ENCODE measurements around the gene MRO.
A peak's percentile ranks its signal among the peaks of the same experiment; 100 is the strongest.

MRO gene

DNA sequence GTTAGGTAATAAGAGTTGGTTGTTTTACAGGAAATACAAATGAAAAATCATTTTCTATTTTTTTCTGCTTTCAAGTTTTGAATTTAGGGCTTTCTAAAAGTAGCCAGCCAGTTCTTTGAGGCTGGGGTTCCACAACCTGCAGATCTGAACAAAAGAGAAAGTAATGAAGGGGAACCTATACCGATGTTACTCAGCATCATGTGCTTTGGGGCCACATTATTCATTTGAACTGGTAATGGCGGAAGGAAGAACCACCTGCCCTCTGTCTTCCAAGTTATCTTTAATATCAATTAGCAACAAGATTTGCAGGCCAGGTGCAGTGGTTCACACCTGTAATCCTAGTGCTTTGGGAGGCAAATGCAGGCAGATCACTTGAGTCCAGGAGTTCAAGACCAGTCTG, 12.9 kb upstream of the MRO start:
- DNase-seq = no peak

DNA sequence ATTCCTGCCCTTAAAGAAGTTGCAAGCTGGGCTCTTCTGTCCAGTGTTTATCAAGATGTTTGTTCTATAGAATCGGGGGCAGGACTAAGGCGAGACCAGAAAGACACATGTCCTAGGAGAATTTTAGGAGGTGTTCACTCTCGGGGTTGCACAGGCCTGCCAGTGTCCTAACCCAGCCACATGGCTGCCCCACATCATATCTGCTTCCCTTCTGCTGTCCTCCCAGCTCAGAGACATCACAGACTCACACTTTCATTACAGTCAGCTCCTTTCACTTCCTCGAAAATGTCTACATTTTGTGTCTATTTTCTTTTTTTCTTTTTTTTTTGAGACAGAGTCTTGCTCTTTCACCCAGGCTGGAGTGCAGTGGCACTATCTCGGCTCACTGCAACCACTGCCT, 10.7 kb upstream of the MRO start:
- DNase-seq = no peak

DNA sequence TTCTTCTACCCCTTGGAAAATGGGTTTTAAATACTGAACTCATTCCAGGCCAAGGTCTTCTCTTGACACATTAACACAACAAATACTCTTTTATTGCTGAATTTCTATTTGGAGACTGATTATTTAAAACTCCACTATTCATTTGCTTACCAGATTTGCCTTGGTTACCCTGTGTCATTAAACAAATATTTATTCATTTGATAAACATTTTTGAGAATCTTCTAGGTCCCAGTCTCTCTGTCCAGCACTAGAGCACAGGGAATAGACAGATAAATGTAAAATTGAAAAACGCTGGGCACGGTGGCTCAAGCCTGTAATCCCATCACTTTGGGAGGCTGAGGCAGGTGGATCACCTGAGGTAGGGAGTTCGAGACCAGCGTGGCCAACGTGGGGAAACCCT, 9.8 kb upstream of the MRO start:
- DNase-seq = no peak

DNA sequence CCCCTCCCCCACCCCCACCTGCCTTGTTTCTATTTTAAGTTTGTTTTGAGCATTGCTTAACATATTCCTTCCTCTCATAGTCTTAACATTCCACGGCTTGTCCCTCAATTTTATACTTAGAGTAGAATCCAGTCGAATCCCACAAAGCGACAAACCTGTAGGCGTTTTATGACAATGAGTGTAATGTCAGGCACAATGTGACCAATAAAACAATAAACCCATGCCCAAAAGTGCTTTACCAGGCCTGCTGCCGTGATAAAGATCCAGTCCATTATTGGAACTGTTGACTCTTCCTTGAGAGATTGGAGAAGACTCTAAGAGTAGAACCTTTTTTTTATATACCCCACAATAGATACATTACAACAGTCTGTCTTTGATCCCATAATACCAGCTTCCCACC, 6.2 kb upstream of the MRO start:
- DNase-seq = no peak

GRCh38 chr18:50825621-50826020, 5.8 kb upstream of the MRO start:
- DNase-seq = no peak

DNA sequence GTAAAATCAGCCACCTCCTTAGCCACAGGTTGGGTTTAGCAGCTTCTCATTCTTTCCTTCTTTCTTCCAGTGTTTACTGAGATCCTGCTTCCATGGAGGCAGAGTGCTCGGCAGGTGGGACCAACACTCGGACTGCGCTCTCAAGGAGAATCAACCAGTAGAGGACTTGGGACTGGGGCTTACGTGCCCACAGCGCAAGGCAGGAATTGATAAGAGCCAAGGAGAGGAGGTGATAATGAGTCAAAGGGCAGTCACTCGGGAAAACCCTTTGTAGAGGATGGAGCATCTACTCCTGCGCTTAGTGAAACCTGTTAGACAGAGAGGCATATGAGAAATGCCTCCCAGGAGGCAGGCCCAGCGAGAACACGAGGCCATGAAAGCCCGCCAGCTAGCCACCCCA, 2.9 kb upstream of the MRO start:
- DNase-seq = no peak

DNA sequence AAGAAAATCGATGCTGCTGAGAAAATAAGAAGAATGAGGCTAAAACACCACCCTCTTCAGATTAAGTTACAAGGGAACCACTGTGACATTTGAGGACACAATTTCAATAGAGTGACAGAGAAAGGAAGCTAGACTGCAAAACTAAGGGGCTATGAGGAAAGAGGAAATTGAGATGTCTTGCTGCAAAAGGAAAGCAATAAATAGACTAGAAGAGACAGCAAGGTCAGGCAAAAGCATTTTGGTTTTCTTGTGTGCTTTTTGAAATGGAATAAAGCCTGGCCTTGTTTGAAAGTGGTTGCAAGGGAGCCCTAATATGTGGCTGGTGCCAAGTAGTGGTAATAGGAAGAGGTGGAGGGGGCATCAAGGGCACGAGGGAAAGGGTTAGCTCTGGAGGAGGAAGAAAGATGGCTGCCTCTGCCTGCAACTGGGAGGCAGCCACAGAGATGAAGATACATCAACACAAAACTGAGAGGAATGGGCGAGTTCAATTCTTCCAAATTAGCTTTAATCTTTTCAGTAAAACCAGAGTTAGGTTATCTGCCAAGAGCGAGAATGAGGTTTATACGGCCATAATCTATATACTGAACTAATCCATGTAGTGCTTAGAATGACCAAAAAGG, 1.2 kb upstream of the MRO start:
- peak; percentile 72 for DNase-seq

DNA sequence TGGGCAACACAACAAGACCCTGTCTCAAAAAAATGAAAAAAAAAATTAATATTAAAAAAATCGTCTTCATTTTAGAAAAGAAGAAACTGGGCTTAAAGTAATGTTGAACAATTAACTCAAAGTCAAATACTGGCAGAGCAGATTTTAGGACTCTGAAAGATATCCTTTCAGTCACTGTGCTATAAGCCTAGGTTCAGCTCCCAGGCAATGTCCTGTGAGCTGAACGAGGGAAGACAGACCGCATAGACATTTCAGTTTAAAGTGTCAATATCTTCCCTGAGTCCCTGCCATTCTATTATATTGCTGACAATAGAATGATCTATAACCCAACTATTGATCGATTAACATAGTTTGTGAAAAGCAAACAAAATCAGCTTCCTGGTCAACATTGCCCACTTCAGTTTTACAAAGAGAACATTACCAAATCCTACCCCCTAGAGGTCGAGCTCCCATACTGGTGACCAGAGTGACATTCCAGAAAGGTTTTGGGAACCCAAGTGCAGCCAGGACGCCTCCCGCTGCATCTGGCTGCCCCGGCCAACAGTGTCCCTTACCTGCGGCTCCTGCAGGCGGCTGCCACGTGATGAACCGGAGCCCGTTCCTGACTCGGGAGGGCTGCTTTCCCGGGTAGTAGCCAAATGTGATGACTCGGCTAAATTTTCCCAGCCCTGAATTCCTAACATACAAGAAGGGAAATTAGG, 639 bp downstream of the MRO start:
- DNase-seq = no peak

GRCh38 chr18:50816419-50817166, 3.2 kb downstream of the MRO start:
- no peak for DNase-seq

- no peak for DNase-seq
Observed at GRCh38 chr18:50814395-50814794, 5.4 kb downstream of the MRO start.

DNA sequence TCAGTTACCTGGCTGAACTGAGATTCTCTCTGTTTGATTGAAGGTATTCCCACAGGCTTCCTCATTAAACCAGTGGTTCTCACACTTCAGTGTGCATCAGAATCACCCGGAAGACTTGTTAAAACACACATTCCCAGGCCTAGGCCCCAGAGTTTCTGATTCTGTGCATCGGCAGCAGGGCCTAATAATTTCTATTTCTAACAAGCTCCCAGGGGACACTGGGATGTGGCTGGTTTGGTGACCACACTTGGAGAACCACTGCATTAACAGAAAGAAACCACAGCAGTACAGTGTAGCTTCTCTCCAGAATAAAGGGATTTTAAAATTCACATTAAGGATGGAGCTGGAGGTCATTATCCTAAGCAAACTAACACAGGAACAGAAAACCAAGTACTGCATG, 6.5 kb downstream of the MRO start:
- no peak for DNase-seq

- DNase-seq = no peak
Observed at GRCh38 chr18:50812834-50813233, 7.0 kb downstream of the MRO start.

- no peak for DNase-seq
Observed at GRCh38 chr18:50807176-50807575, 12.6 kb downstream of the MRO start.

GRCh38 chr18:50806208-50806616, 13.6 kb downstream of the MRO start:
- DNase-seq = no peak

DNA sequence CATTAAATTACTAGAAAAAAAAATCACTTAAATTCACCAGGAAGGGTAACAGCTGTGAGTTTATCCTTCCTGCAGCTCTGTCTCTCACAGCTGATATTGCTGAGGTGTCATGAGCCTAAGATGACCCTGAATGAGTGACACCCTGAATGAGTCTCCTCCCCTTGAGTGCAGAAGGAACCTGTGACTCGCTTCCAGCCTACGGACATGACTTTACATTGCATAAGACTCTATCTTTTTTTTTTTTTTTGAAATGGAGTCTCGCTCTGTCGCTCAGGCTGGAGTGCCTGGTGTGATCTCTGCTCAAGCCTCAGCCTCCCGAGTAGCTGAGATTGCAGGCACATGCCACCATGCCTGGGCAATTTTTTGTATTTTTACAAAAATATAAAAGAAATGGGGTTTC, 14.1 kb downstream of the MRO start:
- no peak for DNase-seq

DNA sequence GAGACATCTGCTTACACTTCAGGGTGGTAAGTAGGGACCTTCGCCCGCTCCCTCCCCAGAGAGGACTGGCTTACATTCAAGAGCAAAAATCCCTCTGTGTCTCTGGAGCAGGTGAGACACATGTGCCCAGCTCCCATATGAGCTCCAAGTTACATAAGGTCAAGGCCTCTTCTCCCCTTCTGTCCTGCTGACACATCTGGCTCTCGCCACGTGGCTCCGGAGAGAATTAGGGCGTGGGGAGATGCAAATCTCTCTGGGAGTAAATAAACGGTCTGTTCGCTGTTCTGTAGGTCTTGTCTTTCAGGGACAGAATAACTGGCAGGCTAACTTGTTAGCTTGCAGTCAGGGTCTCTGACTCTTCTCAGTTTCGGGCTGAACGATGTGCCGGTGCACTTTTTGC, 16.2 kb downstream of the MRO start:
- DNase-seq = no peak

GRCh38 chr18:50802141-50802540, 17.7 kb downstream of the MRO start:
- no peak for DNase-seq

GRCh38 chr18:50797142-50797541, 22.7 kb downstream of the MRO start:
- DNase-seq = no peak

DNA sequence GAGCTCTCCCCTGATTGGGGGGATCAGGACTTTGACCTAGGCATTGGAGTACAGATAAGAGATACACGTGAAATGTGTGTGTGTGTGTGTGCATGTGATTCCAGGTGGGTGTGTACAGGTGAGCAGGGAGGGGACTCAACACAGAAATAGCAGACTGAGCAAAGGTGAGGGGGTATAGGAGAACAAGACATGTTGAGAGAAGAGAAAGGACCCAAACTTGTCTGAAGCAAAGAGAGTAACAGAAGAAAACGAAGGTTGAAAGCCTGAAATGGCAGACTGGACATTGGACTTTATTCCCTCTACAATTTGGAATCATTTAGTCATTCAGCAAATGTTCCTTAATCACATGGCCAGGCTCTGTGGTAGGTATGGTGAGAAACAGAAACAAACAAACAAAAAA, 23.3 kb downstream of the MRO start:
- DNase-seq = no peak

- no peak for DNase-seq
Observed at GRCh38 chr18:50793641-50794565, 25.9 kb downstream of the MRO start.

DNA sequence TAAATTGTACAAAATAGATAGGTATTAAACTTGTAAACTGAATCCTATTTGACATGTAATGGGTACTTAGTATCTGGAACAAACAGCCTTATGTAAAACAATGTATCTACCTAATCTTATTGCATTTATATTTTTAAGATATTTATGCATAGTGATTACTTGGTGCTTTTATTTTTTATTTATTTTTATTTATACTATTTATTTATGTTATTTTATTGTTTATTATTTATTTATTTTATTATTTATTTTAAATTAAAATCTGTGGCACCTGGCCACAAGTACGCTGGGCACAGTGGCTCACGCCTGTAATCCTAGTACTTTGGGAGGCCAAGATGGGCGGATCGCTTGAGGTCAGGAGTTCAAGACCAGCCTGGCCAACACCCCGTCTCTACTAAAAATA, 26.9 kb downstream of the MRO start:
- DNase-seq = no peak

DNA sequence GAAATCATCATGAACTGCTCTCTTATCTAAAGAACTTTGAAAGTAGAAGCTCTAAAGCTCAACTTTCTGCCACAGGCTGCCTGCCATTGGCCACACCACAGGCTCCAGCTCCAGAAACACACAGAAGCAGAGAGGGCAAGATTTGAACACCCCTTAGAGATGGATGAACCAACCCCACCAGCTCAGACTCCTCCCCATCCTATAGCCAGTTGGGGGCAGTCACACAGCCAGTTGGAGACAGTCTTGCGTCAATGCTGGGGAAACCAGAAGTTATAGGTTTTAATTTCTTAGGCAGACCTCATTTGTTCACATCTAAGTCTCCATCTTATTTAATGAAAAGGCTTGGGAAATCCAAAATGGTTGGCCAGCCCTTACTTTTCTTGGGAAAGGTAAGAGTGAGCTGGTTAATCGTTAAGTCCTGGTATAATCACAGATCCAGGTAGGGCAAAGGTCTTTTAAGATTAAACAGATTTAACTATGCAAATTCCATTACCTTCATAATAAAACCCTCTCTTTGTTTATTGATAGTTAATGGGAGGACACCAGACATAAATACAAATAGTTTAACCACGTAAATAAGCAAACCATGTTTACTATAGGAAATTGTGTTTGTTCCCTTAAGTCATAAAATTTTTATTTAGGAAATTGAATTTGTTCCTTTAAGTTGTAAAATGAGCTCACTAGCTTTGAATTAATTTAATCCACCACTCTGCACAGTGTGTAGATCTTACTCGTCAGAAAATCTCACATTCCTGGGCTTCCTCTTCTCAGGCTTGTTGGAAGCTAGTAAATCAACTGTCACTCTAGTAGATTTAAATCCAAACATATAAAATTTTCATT, 28.0 kb downstream of the MRO start:
- no peak for DNase-seq
